GM23338 (cell line): ENCODE results near the gene OR2AG2. TPM values are rescaled to one million over a fixed set of nuclear protein-coding genes. Genes with fewer than 3 reads are reported as not detected.

Source experiments
- ATAC-seq: fragments of 200-7000 bp; cut with Tn5 transposase; 3 replicates; pipeline ENCODE4 v1.9.1; 2020
- DNase-seq: peaks from one replicate; pipeline ENCODE4 v3.0.0-alpha.2; 2015; ENCODE audit warnings: low spot score
- H2AFZ ChIP-seq: fragments of 200-600 bp; sonication (generic); 2 replicates; pipeline ENCODE4 v1.8.0; 2016; ENCODE audit warnings: antibody characterized with exemption, mild to moderate bottlenecking, moderate library complexity
- H3F3A ChIP-seq: fragments of 200-600 bp; sonication (generic); replicated peaks from 2 replicates; pipeline ENCODE4 v1.8.0; 2017; ENCODE audit warnings: antibody characterized with exemption, mixed run types, low read depth
- H3K27ac ChIP-seq: fragments of 200-600 bp; sonication (generic); 2 replicates; pipeline ENCODE4 v1.6.1; 2016; ENCODE audit warnings: low read depth
- H3K27me3 ChIP-seq: fragments of 200-600 bp; sonication (generic); 2 replicates; pipeline ENCODE4 v1.8.0; 2016; ENCODE audit warnings: mild to moderate bottlenecking, mixed run types, moderate library complexity; ENCODE audit not compliant: insufficient read depth
- H3K36me3 ChIP-seq: fragments of 200-600 bp; sonication (generic); 2 replicates; pipeline ENCODE4 v1.8.0; 2016; ENCODE audit warnings: mild to moderate bottlenecking; ENCODE audit not compliant: insufficient read depth
- H3K4me1 ChIP-seq: fragments of 200-600 bp; sonication (generic); 2 replicates; pipeline ENCODE4 v1.8.0; 2016; ENCODE audit warnings: mild to moderate bottlenecking, moderate library complexity; ENCODE audit not compliant: insufficient read depth
- H3K4me2 ChIP-seq: fragments of 200-600 bp; sonication (generic); 2 replicates; pipeline ENCODE4 v1.7.1; 2017; ENCODE audit warnings: mixed run types
- H3K4me3 ChIP-seq: fragments of 200-600 bp; sonication (generic); 2 replicates; pipeline ENCODE4 v1.6.1; 2016; ENCODE audit warnings: mixed run types
- H3K79me2 ChIP-seq: fragments of 200-600 bp; sonication (generic); replicated peaks from 2 replicates; pipeline ENCODE4 v1.8.0; 2017; ENCODE audit warnings: mild to moderate bottlenecking; ENCODE audit not compliant: insufficient read depth
- H3K9me2 ChIP-seq: fragments of 200-600 bp; sonication (generic); 2 replicates; pipeline ENCODE4 v1.8.0; 2017; ENCODE audit not compliant: insufficient read depth
- H4K20me1 ChIP-seq: fragments of 200-600 bp; sonication (generic); replicated peaks from 2 replicates; pipeline ENCODE4 v1.8.0; 2017; ENCODE audit warnings: mild to moderate bottlenecking; ENCODE audit not compliant: insufficient read depth
- H3K27ac Mint-ChIP-seq: 2 replicates; pipeline ENCODE4 v1.8.0; 2020; ENCODE audit warnings: inconsistent platforms, mild to moderate bottlenecking, moderate library complexity, mixed read lengths
- H3K27me3 Mint-ChIP-seq: 3 replicates; pipeline ENCODE4 v1.8.0; 2022; ENCODE audit warnings: low read depth, mild to moderate bottlenecking, moderate library complexity, mixed read lengths, inconsistent platforms; ENCODE audit not compliant: insufficient read depth, poor library complexity
- H3K36me3 Mint-ChIP-seq: 3 replicates; pipeline ENCODE4 v1.8.0; 2021; ENCODE audit warnings: low read depth, mild to moderate bottlenecking, inconsistent platforms, moderate library complexity, mixed read lengths
- H3K4me1 Mint-ChIP-seq: 3 replicates; pipeline ENCODE4 v1.8.0; 2020; ENCODE audit warnings: mild to moderate bottlenecking, inconsistent platforms, mixed read lengths
- H3K4me3 Mint-ChIP-seq: 3 replicates; pipeline ENCODE4 v1.8.0; 2021; ENCODE audit warnings: moderate library complexity, mild to moderate bottlenecking, inconsistent platforms, mixed read lengths
- H3K9me3 Mint-ChIP-seq: 3 replicates; pipeline ENCODE4 v1.8.0; 2020; ENCODE audit warnings: moderate library complexity, mild to moderate bottlenecking, inconsistent platforms, mixed read lengths
- EZH2 ChIP-seq: fragments of 200-600 bp; sonication (generic); IDR thresholded peaks from one replicate; pipeline ENCODE4 v1.8.0; 2017; ENCODE audit warnings: antibody characterized with exemption, mild to moderate bottlenecking, low read depth; ENCODE audit not compliant: unreplicated experiment
- EZH2phosphoT487 ChIP-seq: fragments of 200-600 bp; sonication (generic); IDR thresholded peaks from one replicate; pipeline ENCODE4 v1.8.1; 2018; ENCODE audit warnings: antibody characterized with exemption; ENCODE audit not compliant: unreplicated experiment
- JUNB ChIP-seq: IDR thresholded peaks from one replicate; pipeline ENCODE4 v1.6.1; 2016; ENCODE audit warnings: antibody characterized with exemption; ENCODE audit not compliant: unreplicated experiment
- NANOG ChIP-seq: IDR thresholded peaks from 2 replicates; pipeline ENCODE4 v1.6.1; 2016; ENCODE audit warnings: antibody characterized with exemption, borderline replicate concordance
- POLR2AphosphoS5 ChIP-seq: IDR thresholded peaks from 2 replicates; pipeline ENCODE4 v1.6.1; 2016; ENCODE audit warnings: antibody characterized with exemption, low read depth
- STAT1 ChIP-seq: IDR thresholded peaks from one replicate; pipeline ENCODE4 v1.6.1; 2016; ENCODE audit warnings: antibody characterized with exemption; ENCODE audit not compliant: unreplicated experiment
- ZNF114 ChIP-seq: fragments of 250-450 bp; sonication (Bioruptor Pico); IDR thresholded peaks from 2 replicates; pipeline ENCODE4 v1.5.0; 2020; ENCODE audit warnings: mild to moderate bottlenecking, moderate library complexity
- ZNF331 ChIP-seq: fragments of 250-450 bp; sonication (Bioruptor Pico); IDR thresholded peaks from 2 replicates; pipeline ENCODE4 v1.5.0; 2020; ENCODE audit warnings: low read depth, mild to moderate bottlenecking, moderate library complexity
- polyA plus RNA-seq: library from polyadenylated mRNA; unstranded; fragments of >200 nt; fragmentation: Nextera tagmentation; extraction: Ambion mirVana; gene quantifications from 2 replicates; pipeline ENCODE4 v1.2.1, GENCODE V29; 2016
- total RNA-seq: library from RNA; depleted of rRNA; stranded (reverse); fragments of >200 nt; shearing (Covaris generic); gene quantifications from 2 replicates; pipeline ENCODE4 v1.2.3, GENCODE V29; 2014
- TF ChIP-seq, protein P1 (sequence below): fragments of 250-450 bp; sonication (Bioruptor Pico); IDR thresholded peaks from 2 replicates; pipeline ENCODE4 v1.5.0; 2020; ENCODE audit warnings: mild to moderate bottlenecking, moderate library complexity
- TF ChIP-seq, protein P2 (sequence below): IDR thresholded peaks from one replicate; pipeline ENCODE4 v1.6.1; 2018; ENCODE audit warnings: antibody characterized with exemption; ENCODE audit not compliant: unreplicated experiment

OR2AG2 gene
- total and polyA plus RNA-seq, 2 experiments from 2014 or later = 0.11 to 0.45 TPM

DNA sequence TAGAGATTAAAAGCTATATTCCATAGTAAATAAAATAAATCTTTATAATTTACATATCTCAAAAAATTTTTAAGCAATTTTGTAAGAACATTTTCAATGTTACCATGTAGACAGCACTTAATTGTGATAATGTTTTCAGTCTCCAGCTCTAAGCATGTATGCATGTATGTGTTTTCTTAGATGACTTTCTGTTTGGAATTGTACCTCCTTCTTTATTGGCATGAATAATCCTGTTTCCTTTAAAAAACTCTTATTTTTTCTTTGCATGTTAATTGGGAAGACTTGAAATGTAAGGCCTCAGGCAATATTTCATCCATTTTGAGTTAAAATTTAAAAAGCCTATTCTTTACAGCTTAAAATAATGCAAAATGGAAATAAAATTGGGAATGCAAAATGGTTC is 9.1 kb upstream of the OR2AG2 start (continued):
- TF ChIP-seq, protein P1, sequence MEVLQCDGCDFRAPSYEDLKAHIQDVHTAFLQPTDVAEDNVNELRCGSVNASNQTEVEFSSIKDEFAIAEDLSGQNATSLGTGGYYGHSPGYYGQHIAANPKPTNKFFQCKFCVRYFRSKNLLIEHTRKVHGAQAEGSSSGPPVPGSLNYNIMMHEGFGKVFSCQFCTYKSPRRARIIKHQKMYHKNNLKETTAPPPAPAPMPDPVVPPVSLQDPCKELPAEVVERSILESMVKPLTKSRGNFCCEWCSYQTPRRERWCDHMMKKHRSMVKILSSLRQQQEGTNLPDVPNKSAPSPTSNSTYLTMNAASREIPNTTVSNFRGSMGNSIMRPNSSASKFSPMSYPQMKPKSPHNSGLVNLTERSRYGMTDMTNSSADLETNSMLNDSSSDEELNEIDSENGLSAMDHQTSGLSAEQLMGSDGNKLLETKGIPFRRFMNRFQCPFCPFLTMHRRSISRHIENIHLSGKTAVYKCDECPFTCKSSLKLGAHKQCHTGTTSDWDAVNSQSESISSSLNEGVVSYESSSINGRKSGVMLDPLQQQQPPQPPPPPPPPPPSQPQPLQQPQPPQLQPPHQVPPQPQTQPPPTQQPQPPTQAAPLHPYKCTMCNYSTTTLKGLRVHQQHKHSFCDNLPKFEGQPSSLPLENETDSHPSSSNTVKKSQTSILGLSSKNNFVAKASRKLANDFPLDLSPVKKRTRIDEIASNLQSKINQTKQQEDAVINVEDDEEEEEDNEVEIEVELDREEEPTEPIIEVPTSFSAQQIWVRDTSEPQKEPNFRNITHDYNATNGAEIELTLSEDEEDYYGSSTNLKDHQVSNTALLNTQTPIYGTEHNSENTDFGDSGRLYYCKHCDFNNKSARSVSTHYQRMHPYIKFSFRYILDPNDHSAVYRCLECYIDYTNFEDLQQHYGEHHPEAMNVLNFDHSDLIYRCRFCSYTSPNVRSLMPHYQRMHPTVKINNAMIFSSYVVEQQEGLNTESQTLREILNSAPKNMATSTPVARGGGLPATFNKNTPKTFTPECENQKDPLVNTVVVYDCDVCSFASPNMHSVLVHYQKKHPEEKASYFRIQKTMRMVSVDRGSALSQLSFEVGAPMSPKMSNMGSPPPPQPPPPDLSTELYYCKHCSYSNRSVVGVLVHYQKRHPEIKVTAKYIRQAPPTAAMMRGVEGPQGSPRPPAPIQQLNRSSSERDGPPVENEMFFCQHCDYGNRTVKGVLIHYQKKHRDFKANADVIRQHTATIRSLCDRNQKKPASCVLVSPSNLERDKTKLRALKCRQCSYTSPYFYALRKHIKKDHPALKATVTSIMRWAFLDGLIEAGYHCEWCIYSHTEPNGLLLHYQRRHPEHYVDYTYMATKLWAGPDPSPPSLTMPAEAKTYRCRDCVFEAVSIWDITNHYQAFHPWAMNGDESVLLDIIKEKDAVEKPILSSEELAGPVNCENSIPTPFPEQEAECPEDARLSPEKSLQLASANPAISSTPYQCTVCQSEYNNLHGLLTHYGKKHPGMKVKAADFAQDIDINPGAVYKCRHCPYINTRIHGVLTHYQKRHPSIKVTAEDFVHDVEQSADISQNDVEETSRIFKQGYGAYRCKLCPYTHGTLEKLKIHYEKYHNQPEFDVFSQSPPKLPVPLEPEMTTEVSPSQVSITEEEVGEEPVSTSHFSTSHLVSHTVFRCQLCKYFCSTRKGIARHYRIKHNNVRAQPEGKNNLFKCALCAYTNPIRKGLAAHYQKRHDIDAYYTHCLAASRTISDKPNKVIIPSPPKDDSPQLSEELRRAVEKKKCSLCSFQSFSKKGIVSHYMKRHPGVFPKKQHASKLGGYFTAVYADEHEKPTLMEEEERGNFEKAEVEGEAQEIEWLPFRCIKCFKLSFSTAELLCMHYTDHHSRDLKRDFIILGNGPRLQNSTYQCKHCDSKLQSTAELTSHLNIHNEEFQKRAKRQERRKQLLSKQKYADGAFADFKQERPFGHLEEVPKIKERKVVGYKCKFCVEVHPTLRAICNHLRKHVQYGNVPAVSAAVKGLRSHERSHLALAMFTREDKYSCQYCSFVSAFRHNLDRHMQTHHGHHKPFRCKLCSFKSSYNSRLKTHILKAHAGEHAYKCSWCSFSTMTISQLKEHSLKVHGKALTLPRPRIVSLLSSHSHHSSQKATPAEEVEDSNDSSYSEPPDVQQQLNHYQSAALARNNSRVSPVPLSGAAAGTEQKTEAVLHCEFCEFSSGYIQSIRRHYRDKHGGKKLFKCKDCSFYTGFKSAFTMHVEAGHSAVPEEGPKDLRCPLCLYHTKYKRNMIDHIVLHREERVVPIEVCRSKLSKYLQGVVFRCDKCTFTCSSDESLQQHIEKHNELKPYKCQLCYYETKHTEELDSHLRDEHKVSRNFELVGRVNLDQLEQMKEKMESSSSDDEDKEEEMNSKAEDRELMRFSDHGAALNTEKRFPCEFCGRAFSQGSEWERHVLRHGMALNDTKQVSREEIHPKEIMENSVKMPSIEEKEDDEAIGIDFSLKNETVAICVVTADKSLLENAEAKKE (CRISPR knock-in tag) = no peak

DNA sequence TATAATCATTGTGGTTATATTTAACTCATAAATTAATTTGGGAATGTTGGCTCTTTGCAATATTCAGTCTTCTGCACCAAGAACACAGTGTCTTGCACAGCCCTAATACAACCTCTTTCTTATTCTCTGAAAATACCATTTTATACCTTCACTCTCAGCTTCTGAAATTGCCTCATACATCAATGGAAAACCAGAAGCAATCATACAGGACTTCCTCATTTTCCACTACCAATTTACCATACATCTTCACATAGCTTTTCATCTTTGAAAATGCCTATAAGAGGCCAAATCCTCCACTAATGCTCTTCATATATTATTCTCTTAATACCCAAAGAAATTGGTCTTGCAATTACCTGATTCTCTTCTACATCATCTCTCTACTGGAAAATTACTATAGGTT is 6.7 kb upstream of the OR2AG2 start:
- H3K27me3 Mint-ChIP-seq = no peaks in the 10 kb centered on the region
- no peak overlapping the region for H2AFZ ChIP-seq
- no peaks in the 10 kb centered on the region for H4K20me1 ChIP-seq
- H3K4me3 Mint-ChIP-seq = no peak overlapping the region
- no peaks in the 10 kb centered on the region for H3K79me2 ChIP-seq
- H3K4me1 ChIP-seq = no peaks in the 10 kb centered on the region
- H3K4me1 Mint-ChIP-seq = peaks cover 3% of the 10 kb centered on the region; the same call in 1 of the 3 replicates
- no peaks in the 10 kb centered on the region for H3K36me3 ChIP-seq
- no peaks in the 10 kb centered on the region for H3K9me2 ChIP-seq
- H3K4me2 ChIP-seq = no peak overlapping the region
- TF ChIP-seq ZNF114 (no peak), ZNF331 (CRISPR knock-in tag) (no peak), NANOG (no peak), POLR2AphosphoS5 (no peak), EZH2phosphoT487 (no peak), JUNB (no peak), EZH2 (no peak), STAT1 (no peak)
- TF ChIP-seq, protein P2, sequence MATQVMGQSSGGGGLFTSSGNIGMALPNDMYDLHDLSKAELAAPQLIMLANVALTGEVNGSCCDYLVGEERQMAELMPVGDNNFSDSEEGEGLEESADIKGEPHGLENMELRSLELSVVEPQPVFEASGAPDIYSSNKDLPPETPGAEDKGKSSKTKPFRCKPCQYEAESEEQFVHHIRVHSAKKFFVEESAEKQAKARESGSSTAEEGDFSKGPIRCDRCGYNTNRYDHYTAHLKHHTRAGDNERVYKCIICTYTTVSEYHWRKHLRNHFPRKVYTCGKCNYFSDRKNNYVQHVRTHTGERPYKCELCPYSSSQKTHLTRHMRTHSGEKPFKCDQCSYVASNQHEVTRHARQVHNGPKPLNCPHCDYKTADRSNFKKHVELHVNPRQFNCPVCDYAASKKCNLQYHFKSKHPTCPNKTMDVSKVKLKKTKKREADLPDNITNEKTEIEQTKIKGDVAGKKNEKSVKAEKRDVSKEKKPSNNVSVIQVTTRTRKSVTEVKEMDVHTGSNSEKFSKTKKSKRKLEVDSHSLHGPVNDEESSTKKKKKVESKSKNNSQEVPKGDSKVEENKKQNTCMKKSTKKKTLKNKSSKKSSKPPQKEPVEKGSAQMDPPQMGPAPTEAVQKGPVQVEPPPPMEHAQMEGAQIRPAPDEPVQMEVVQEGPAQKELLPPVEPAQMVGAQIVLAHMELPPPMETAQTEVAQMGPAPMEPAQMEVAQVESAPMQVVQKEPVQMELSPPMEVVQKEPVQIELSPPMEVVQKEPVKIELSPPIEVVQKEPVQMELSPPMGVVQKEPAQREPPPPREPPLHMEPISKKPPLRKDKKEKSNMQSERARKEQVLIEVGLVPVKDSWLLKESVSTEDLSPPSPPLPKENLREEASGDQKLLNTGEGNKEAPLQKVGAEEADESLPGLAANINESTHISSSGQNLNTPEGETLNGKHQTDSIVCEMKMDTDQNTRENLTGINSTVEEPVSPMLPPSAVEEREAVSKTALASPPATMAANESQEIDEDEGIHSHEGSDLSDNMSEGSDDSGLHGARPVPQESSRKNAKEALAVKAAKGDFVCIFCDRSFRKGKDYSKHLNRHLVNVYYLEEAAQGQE = no peak
- no peak overlapping the region for H3K27ac ChIP-seq
- DNase-seq (no peak), ATAC-seq (no peak)
- no peaks in the 10 kb centered on the region for H3K9me3 Mint-ChIP-seq
- no peaks in the 10 kb centered on the region for H3K36me3 Mint-ChIP-seq
- H3F3A ChIP-seq = no peaks in the 10 kb centered on the region
- no peaks in the 10 kb centered on the region for H3K27me3 ChIP-seq
- no peak overlapping the region for H3K27ac Mint-ChIP-seq
- no peak overlapping the region for H3K4me3 ChIP-seq
